ENCODE measurements around the gene CHRNA10.

DNA sequence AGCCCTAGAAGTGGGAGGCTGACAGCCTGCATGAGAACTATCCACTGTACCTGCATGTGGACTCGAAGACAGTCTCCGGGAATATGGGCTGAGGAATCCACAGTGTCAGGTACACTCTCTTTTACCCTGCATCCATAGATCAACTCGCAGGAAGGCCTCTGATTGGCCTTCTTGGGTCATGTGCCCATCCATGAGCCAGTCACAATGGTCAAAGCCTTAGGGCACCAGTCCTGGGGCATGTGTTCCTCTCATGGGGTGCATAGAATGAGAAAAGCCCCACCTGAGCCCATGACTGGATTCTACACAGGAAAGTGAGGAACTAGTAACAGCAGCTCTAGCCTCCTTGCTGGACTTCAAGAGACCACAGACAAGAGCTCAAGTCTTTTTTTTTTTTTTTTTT is 15.6 kb downstream of the CHRNA10 start:
- TF ChIP-seq, protein P1, sequence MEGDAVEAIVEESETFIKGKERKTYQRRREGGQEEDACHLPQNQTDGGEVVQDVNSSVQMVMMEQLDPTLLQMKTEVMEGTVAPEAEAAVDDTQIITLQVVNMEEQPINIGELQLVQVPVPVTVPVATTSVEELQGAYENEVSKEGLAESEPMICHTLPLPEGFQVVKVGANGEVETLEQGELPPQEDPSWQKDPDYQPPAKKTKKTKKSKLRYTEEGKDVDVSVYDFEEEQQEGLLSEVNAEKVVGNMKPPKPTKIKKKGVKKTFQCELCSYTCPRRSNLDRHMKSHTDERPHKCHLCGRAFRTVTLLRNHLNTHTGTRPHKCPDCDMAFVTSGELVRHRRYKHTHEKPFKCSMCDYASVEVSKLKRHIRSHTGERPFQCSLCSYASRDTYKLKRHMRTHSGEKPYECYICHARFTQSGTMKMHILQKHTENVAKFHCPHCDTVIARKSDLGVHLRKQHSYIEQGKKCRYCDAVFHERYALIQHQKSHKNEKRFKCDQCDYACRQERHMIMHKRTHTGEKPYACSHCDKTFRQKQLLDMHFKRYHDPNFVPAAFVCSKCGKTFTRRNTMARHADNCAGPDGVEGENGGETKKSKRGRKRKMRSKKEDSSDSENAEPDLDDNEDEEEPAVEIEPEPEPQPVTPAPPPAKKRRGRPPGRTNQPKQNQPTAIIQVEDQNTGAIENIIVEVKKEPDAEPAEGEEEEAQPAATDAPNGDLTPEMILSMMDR (IDR thresholded peaks at IDR 0.05; ENCODE audit: borderline replicate concordance, extremely low read depth, low read length, poor library complexity, severe bottlenecking), result no peak
- no peak for TF ChIP-seq EZH2 (IDR thresholded peaks at IDR 0.05; ENCODE audit: borderline replicate concordance, low read depth, low read length, severe bottlenecking)

Data from DND-41 (cell line).